ENCODE measurements around the gene ROBO4. TPM values are rescaled to one million over a fixed set of nuclear protein-coding genes. Genes with fewer than 3 reads are reported as not detected.
A peak's percentile ranks its signal among the peaks of the same experiment; 100 is the strongest.

Gene ROBO4
- total and polyA plus RNA-seq, 4 donors, result 27.3 to 52.1 (median 41.9) TPM

GRCh38 chr11:124842305-124842704 lies 55.4 kb downstream of the ROBO4 start:
- H3K27me3 ChIP-seq (ENCODE audit: control insufficient read depth in 3 of 3, insufficient read depth in 3 of 3, low read length in 2 of 3), result peaks cover 3 to 55% (median 49%) of the 10 kb centered on the region in 3 donors
- DNase-seq (peak; percentile 70 to 93 (median 92)), ATAC-seq (ENCODE audit: insufficient read depth, low FRiP score) (no peak)
- 24 to 27% methylated on average over 4 of the region's 4 CpGs for WGBS, 2 donors
- H3K27ac ChIP-seq (ENCODE audit: low read depth in 1 of 2, low read length in 1 of 2), result no peak overlapping the region
- no peaks in the 10 kb centered on the region for H3K36me3 ChIP-seq (ENCODE audit: control insufficient read depth in 4 of 4, insufficient read depth in 4 of 4, low read length in 4 of 4)
- no peak overlapping the region for H3K4me3 ChIP-seq
- H3K9ac ChIP-seq (ENCODE audit: insufficient read depth in 1 of 2, low read length in 2 of 2), result no peak overlapping the region
- TF ChIP-seq CTCF (IDR thresholded peaks at IDR 0.05; ENCODE audit: control extremely low read depth, extremely low read depth), result no peak
- peaks cover 0 to 8% (median 0%) of the 10 kb centered on the region in 4 donors for H3K9me3 ChIP-seq (ENCODE audit: control insufficient read depth in 4 of 4, insufficient read depth in 3 of 4, low read length in 3 of 4)
- H3K4me1 ChIP-seq (ENCODE audit: control insufficient read depth in 5 of 5, insufficient read depth in 5 of 5, low read length in 5 of 5), result peaks cover 0 to 61% (median 21%) of the 10 kb centered on the region in 5 donors

DNA sequence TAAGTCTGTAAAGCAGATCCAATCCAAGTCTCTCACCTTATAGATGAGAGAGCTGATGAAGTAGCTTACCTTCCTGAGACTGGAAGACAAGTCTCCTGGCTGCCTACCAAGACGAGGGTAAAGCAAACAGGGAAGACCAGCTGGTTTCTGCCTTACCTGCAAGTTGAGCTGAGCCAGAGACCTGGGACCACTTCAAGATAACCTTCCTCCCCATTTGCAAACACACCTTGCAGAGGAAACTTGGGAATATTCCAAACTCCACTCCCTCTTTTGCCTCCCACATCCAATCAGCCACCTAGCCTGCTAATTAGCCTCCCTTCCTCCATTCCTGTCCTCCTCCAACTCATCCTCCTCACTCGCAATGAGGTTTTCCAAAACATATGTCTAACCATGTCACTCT lies 55.8 kb downstream of the ROBO4 start:
- no peak overlapping the region for H3K27ac ChIP-seq (ENCODE audit: low read depth in 1 of 2, low read length in 1 of 2)
- no peak for ATAC-seq (ENCODE audit: insufficient read depth, low FRiP score)
- WGBS, 2 donors, result 35 to 44% methylated on average over 2 of the region's 2 CpGs

GRCh38 chr11:124841201-124841600 lies 56.5 kb downstream of the ROBO4 start:
- Histone ChIP-seq H3K4me1 (ENCODE audit: control insufficient read depth in 5 of 5, insufficient read depth in 5 of 5, low read length in 5 of 5) (peaks cover 0 to 68% (median 21%) of the 10 kb centered on the region in 5 donors), H3K36me3 (ENCODE audit: control insufficient read depth in 4 of 4, insufficient read depth in 4 of 4, low read length in 4 of 4) (no peaks in the 10 kb centered on the region), H3K9ac (ENCODE audit: insufficient read depth in 1 of 2, low read length in 2 of 2) (no peak overlapping the region), H3K9me3 (ENCODE audit: control insufficient read depth in 4 of 4, insufficient read depth in 3 of 4, low read length in 3 of 4) (peaks cover 0 to 8% (median 0%) of the 10 kb centered on the region in 4 donors), H3K27ac (ENCODE audit: low read depth in 1 of 2, low read length in 1 of 2) (no peak overlapping the region), H3K4me3 (no peak overlapping the region), H3K27me3 (ENCODE audit: control insufficient read depth in 3 of 3, insufficient read depth in 3 of 3, low read length in 2 of 3) (peaks cover 3 to 47% (median 44%) of the 10 kb centered on the region in 3 donors)
- WGBS, 2 donors, result 39 to 51% methylated on average over 3 of the region's 3 CpGs
- TF ChIP-seq CTCF (IDR thresholded peaks at IDR 0.05; ENCODE audit: control extremely low read depth, extremely low read depth), result no peak
- DNase-seq (no peak), ATAC-seq (ENCODE audit: insufficient read depth, low FRiP score) (no peak)

More for the DNA sequence above, 55.8 kb downstream of the ROBO4 start:
- peak in 1 of 3 donors; percentile 61 for DNase-seq
- Histone ChIP-seq H3K27me3 (ENCODE audit: control insufficient read depth in 3 of 3, insufficient read depth in 3 of 3, low read length in 2 of 3) (peaks cover 3 to 52% (median 48%) of the 10 kb centered on the region in 3 donors), H3K36me3 (ENCODE audit: control insufficient read depth in 4 of 4, insufficient read depth in 4 of 4, low read length in 4 of 4) (no peaks in the 10 kb centered on the region), H3K4me1 (ENCODE audit: control insufficient read depth in 5 of 5, insufficient read depth in 5 of 5, low read length in 5 of 5) (peaks cover 0 to 64% (median 21%) of the 10 kb centered on the region in 5 donors), H3K9me3 (ENCODE audit: control insufficient read depth in 4 of 4, insufficient read depth in 3 of 4, low read length in 3 of 4) (peaks cover 0 to 8% (median 0%) of the 10 kb centered on the region in 4 donors), H3K4me3 (no peak overlapping the region), H3K9ac (ENCODE audit: insufficient read depth in 1 of 2, low read length in 2 of 2) (no peak overlapping the region)
- TF ChIP-seq CTCF (IDR thresholded peaks at IDR 0.05; ENCODE audit: control extremely low read depth, extremely low read depth), result no peak

DNA sequence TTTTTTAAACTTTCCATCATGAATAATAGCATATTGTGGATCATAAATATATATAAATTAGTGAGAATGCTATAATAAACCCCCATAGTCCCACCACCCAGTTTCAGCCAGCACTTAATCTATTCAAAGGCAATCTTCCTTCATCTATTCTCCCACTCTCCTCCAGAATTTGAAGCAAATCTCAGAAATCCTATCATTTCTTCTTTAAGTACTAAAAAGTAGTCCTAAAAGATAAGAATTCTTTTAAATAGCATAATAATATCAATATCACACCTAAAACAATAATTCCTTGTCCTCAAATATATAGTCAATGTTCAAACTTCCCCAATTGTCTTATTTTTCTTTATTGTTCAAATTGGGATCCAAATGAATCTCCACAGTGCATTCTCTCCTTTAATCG lies 57.0 kb downstream of the ROBO4 start:
- DNase-seq (no peak), ATAC-seq (ENCODE audit: insufficient read depth, low FRiP score) (no peak)
- Histone ChIP-seq H3K27me3 (ENCODE audit: control insufficient read depth in 3 of 3, insufficient read depth in 3 of 3, low read length in 2 of 3) (peaks cover 3 to 42% (median 41%) of the 10 kb centered on the region in 3 donors), H3K9ac (ENCODE audit: insufficient read depth in 1 of 2, low read length in 2 of 2) (no peak overlapping the region), H3K27ac (ENCODE audit: low read depth in 1 of 2, low read length in 1 of 2) (no peak overlapping the region), H3K9me3 (ENCODE audit: control insufficient read depth in 4 of 4, insufficient read depth in 3 of 4, low read length in 3 of 4) (peaks cover 0 to 8% (median 0%) of the 10 kb centered on the region in 4 donors), H3K36me3 (ENCODE audit: control insufficient read depth in 4 of 4, insufficient read depth in 4 of 4, low read length in 4 of 4) (no peaks in the 10 kb centered on the region), H3K4me3 (no peak overlapping the region), H3K4me1 (ENCODE audit: control insufficient read depth in 5 of 5, insufficient read depth in 5 of 5, low read length in 5 of 5) (peaks cover 0 to 66% (median 21%) of the 10 kb centered on the region in 5 donors)
- TF ChIP-seq CTCF (IDR thresholded peaks at IDR 0.05; ENCODE audit: control extremely low read depth, extremely low read depth), result no peak
- WGBS, 2 donors, result 58 to 76% methylated on average over 1 of the region's 1 CpG

Data from lung (tissue), 12 donors.